ENCODE results near the gene MAML3.

The MAML3 gene

GRCh38 chr4:139934057-139934707, 219.8 kb downstream of the MAML3 start:
- Mint-ChIP-seq H3K4me1 (ENCODE audit: low read depth) (no peaks in the 10 kb centered on the region), H3K27ac (no peak overlapping the region), H3K9me3 (no peaks in the 10 kb centered on the region), H3K27me3 (no peaks in the 10 kb centered on the region), H3K4me3 (no peak overlapping the region), H3K36me3 (ENCODE audit: low read depth) (no peaks in the 10 kb centered on the region)
- intact Hi-C loops (cut with micrococcal nuclease): no loop called here

GRCh38 chr4:139933541-139933940, 220.4 kb downstream of the MAML3 start:
- H3K27me3 Mint-ChIP-seq: no peaks in the 10 kb centered on the region
- H3K9me3 Mint-ChIP-seq: no peaks in the 10 kb centered on the region
- no peaks in the 10 kb centered on the region for H3K4me1 Mint-ChIP-seq (ENCODE audit: low read depth)
- intact Hi-C loops (cut with micrococcal nuclease): no loop called here
- no peak overlapping the region for H3K27ac Mint-ChIP-seq
- no peak overlapping the region for H3K4me3 Mint-ChIP-seq
- H3K36me3 Mint-ChIP-seq (ENCODE audit: low read depth): no peaks in the 10 kb centered on the region

GRCh38 chr4:139933104-139933503, 220.9 kb downstream of the MAML3 start:
- Mint-ChIP-seq H3K27ac (no peak overlapping the region), H3K27me3 (no peaks in the 10 kb centered on the region), H3K4me3 (no peak overlapping the region), H3K9me3 (no peaks in the 10 kb centered on the region), H3K4me1 (ENCODE audit: low read depth) (no peaks in the 10 kb centered on the region), H3K36me3 (ENCODE audit: low read depth) (no peaks in the 10 kb centered on the region)
- intact Hi-C loops (cut with micrococcal nuclease): no loop called here

- Mint-ChIP-seq H3K9me3 (no peaks in the 10 kb centered on the region), H3K27me3 (no peaks in the 10 kb centered on the region), H3K36me3 (ENCODE audit: low read depth) (no peaks in the 10 kb centered on the region), H3K4me1 (ENCODE audit: low read depth) (peaks cover 17% of the 10 kb centered on the region), H3K4me3 (no peak overlapping the region), H3K27ac (no peak overlapping the region)
- intact Hi-C loops (cut with micrococcal nuclease): no loop called here
These were observed 229.2 kb downstream of the MAML3 start for GRCh38 chr4:139924782-139925181.

- Mint-ChIP-seq H3K27me3 (no peaks in the 10 kb centered on the region), H3K9me3 (no peaks in the 10 kb centered on the region), H3K36me3 (ENCODE audit: low read depth) (no peaks in the 10 kb centered on the region), H3K4me1 (ENCODE audit: low read depth) (peaks cover 17% of the 10 kb centered on the region), H3K27ac (no peak overlapping the region), H3K4me3 (no peak overlapping the region)
- intact Hi-C loops (cut with micrococcal nuclease): no loop called here
These were observed 231.5 kb downstream of the MAML3 start for GRCh38 chr4:139922406-139923024.

GRCh38 chr4:139921429-139922184, 232.4 kb downstream of the MAML3 start:
- no peak overlapping the region for H3K4me3 Mint-ChIP-seq
- no peaks in the 10 kb centered on the region for H3K9me3 Mint-ChIP-seq
- H3K27me3 Mint-ChIP-seq: no peaks in the 10 kb centered on the region
- H3K27ac Mint-ChIP-seq: no peak overlapping the region
- H3K4me1 Mint-ChIP-seq (ENCODE audit: low read depth): peaks cover 17% of the 10 kb centered on the region
- H3K36me3 Mint-ChIP-seq (ENCODE audit: low read depth): no peaks in the 10 kb centered on the region
- intact Hi-C loops (cut with micrococcal nuclease): no loop called here

GRCh38 chr4:139920486-139921002, 233.4 kb downstream of the MAML3 start:
- H3K27me3 Mint-ChIP-seq: no peaks in the 10 kb centered on the region
- H3K27ac Mint-ChIP-seq: no peak overlapping the region
- no peaks in the 10 kb centered on the region for H3K36me3 Mint-ChIP-seq (ENCODE audit: low read depth)
- intact Hi-C loops (cut with micrococcal nuclease): no loop called here
- H3K9me3 Mint-ChIP-seq: no peaks in the 10 kb centered on the region
- H3K4me3 Mint-ChIP-seq: no peak overlapping the region
- H3K4me1 Mint-ChIP-seq (ENCODE audit: low read depth): peaks cover 17% of the 10 kb centered on the region

GRCh38 chr4:139919521-139919920, 234.5 kb downstream of the MAML3 start:
- Mint-ChIP-seq H3K27ac (no peak overlapping the region), H3K4me1 (ENCODE audit: low read depth) (peaks cover 17% of the 10 kb centered on the region), H3K27me3 (no peaks in the 10 kb centered on the region), H3K9me3 (no peaks in the 10 kb centered on the region), H3K36me3 (ENCODE audit: low read depth) (no peaks in the 10 kb centered on the region), H3K4me3 (no peak overlapping the region)
- intact Hi-C loops (cut with micrococcal nuclease): no loop called here

GRCh38 chr4:139919004-139919403, 235.0 kb downstream of the MAML3 start:
- H3K36me3 Mint-ChIP-seq (ENCODE audit: low read depth): no peaks in the 10 kb centered on the region
- no peak overlapping the region for H3K4me3 Mint-ChIP-seq
- no peaks in the 10 kb centered on the region for H3K27me3 Mint-ChIP-seq
- peaks cover 17% of the 10 kb centered on the region for H3K4me1 Mint-ChIP-seq (ENCODE audit: low read depth)
- intact Hi-C loops (cut with micrococcal nuclease): no loop called here
- no peak overlapping the region for H3K27ac Mint-ChIP-seq
- no peaks in the 10 kb centered on the region for H3K9me3 Mint-ChIP-seq

- peaks cover 17% of the 10 kb centered on the region for H3K4me1 Mint-ChIP-seq (ENCODE audit: low read depth)
- H3K27me3 Mint-ChIP-seq: no peaks in the 10 kb centered on the region
- H3K9me3 Mint-ChIP-seq: no peaks in the 10 kb centered on the region
- H3K27ac Mint-ChIP-seq: no peak overlapping the region
- no peaks in the 10 kb centered on the region for H3K36me3 Mint-ChIP-seq (ENCODE audit: low read depth)
- no peak overlapping the region for H3K4me3 Mint-ChIP-seq
- intact Hi-C loops (cut with micrococcal nuclease): no loop called here
These were observed 235.4 kb downstream of the MAML3 start for GRCh38 chr4:139918591-139918990.

- Mint-ChIP-seq H3K36me3 (ENCODE audit: low read depth) (no peaks in the 10 kb centered on the region), H3K4me1 (ENCODE audit: low read depth) (peaks cover 16% of the 10 kb centered on the region), H3K27me3 (no peaks in the 10 kb centered on the region), H3K27ac (no peak overlapping the region), H3K9me3 (no peaks in the 10 kb centered on the region), H3K4me3 (no peak overlapping the region)
- intact Hi-C loops (cut with micrococcal nuclease): no loop called here
These were observed 236.1 kb downstream of the MAML3 start for GRCh38 chr4:139917896-139918295.

GRCh38 chr4:139916041-139916440, 237.9 kb downstream of the MAML3 start:
- peaks cover 9% of the 10 kb centered on the region for H3K4me1 Mint-ChIP-seq (ENCODE audit: low read depth)
- intact Hi-C loops (cut with micrococcal nuclease): no loop called here

GRCh38 chr4:139915037-139915436, 238.9 kb downstream of the MAML3 start:
- Mint-ChIP-seq H3K27ac (no peak overlapping the region), H3K9me3 (no peaks in the 10 kb centered on the region), H3K4me3 (no peak overlapping the region), H3K4me1 (ENCODE audit: low read depth) (peaks cover 9% of the 10 kb centered on the region), H3K36me3 (ENCODE audit: low read depth) (no peaks in the 10 kb centered on the region), H3K27me3 (no peaks in the 10 kb centered on the region)
- intact Hi-C loops (cut with micrococcal nuclease): no loop called here

More at GRCh38 chr4:139916041-139916440, 237.9 kb downstream of the MAML3 start:
- no peak overlapping the region for H3K27ac Mint-ChIP-seq
- no peak overlapping the region for H3K4me3 Mint-ChIP-seq
- no peaks in the 10 kb centered on the region for H3K36me3 Mint-ChIP-seq (ENCODE audit: low read depth)
- no peaks in the 10 kb centered on the region for H3K27me3 Mint-ChIP-seq
- H3K9me3 Mint-ChIP-seq: no peaks in the 10 kb centered on the region

- no peaks in the 10 kb centered on the region for H3K27me3 Mint-ChIP-seq
- H3K27ac Mint-ChIP-seq: no peak overlapping the region
These were observed 239.9 kb downstream of the MAML3 start for GRCh38 chr4:139913995-139914598.

More at GRCh38 chr4:139913995-139914598, 239.9 kb downstream of the MAML3 start:
- intact Hi-C loops (cut with micrococcal nuclease): no loop called here
- Mint-ChIP-seq H3K9me3 (no peaks in the 10 kb centered on the region), H3K4me3 (no peak overlapping the region), H3K4me1 (ENCODE audit: low read depth) (peaks cover 9% of the 10 kb centered on the region), H3K36me3 (ENCODE audit: low read depth) (no peaks in the 10 kb centered on the region)
